ENCODE measurements around the gene KRTAP10-3. TPM values are rescaled to one million over a fixed set of nuclear protein-coding genes. Genes with fewer than 3 reads are reported as not detected.

Gene KRTAP10-3
- total RNA-seq, 1 experiment from 2014 or later, result not detected

DNA sequence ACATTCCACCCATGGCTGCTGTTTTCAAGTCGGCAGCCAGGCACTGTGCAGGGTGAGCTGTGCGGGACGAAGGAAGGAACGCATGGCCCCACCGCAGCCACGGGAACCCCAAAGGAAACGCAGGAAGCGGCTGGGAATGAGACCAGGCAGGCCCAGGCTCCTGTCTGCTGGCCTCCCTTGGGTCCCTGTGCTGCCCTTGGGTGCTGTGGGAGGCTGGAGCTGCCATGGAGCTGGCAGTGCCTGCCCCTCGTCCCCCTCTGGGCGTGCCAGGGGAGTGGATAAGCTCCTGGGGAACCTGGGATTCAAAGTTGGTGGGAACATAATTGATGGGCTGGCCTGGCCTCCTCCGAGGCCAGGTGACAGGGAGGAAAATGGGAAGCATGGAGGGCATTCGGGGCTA lies 9.7 kb upstream of the KRTAP10-3 start:
- no peaks in the 10 kb centered on the region for H3K36me3 ChIP-seq (ENCODE audit: control insufficient read depth, insufficient read depth, low read length)
- Mint-ChIP-seq H3K9me3 (ENCODE audit: unreplicated experiment) (peaks cover 26% of the 10 kb centered on the region), H3K4me3 (ENCODE audit: unreplicated experiment) (no peak overlapping the region), H3K36me3 (ENCODE audit: insufficient read depth, unreplicated experiment) (no peaks in the 10 kb centered on the region), H3K27me3 (ENCODE audit: insufficient read depth, unreplicated experiment) (peaks cover 12% of the 10 kb centered on the region), H3K4me1 (ENCODE audit: low read depth, unreplicated experiment) (no peaks in the 10 kb centered on the region), H3K27ac (ENCODE audit: unreplicated experiment) (no peak overlapping the region)
- DNase-seq, result no peak
- intact Hi-C loops (cut with micrococcal nuclease; ENCODE audit: unreplicated experiment), result no loop called here
- no peak overlapping the region for H3K4me3 ChIP-seq (ENCODE audit: low read depth, low read length)
- H3K9me3 ChIP-seq, result peaks cover 16% of the 10 kb centered on the region; the same call in 1 of the 2 replicates
- CTCF ChIA-PET, result no interaction called here
- no peaks in the 10 kb centered on the region for H3K4me1 ChIP-seq
- BruUV-seq (replicated peaks), result no TSS peak
- POLR2A ChIA-PET, result no interaction called here
- no peaks in the 10 kb centered on the region for H3K27me3 ChIP-seq (replicated peaks; ENCODE audit: control insufficient read depth, insufficient read depth, low read length)
- TF ChIP-seq, protein P1, sequence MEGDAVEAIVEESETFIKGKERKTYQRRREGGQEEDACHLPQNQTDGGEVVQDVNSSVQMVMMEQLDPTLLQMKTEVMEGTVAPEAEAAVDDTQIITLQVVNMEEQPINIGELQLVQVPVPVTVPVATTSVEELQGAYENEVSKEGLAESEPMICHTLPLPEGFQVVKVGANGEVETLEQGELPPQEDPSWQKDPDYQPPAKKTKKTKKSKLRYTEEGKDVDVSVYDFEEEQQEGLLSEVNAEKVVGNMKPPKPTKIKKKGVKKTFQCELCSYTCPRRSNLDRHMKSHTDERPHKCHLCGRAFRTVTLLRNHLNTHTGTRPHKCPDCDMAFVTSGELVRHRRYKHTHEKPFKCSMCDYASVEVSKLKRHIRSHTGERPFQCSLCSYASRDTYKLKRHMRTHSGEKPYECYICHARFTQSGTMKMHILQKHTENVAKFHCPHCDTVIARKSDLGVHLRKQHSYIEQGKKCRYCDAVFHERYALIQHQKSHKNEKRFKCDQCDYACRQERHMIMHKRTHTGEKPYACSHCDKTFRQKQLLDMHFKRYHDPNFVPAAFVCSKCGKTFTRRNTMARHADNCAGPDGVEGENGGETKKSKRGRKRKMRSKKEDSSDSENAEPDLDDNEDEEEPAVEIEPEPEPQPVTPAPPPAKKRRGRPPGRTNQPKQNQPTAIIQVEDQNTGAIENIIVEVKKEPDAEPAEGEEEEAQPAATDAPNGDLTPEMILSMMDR (IDR thresholded peaks at IDR 0.05; ENCODE audit: insufficient read depth in 1 of 2, low read depth in 1 of 2, low read length in 1 of 2, severe bottlenecking in 1 of 2, unreplicated experiment in 1 of 2), result no peak

DNA sequence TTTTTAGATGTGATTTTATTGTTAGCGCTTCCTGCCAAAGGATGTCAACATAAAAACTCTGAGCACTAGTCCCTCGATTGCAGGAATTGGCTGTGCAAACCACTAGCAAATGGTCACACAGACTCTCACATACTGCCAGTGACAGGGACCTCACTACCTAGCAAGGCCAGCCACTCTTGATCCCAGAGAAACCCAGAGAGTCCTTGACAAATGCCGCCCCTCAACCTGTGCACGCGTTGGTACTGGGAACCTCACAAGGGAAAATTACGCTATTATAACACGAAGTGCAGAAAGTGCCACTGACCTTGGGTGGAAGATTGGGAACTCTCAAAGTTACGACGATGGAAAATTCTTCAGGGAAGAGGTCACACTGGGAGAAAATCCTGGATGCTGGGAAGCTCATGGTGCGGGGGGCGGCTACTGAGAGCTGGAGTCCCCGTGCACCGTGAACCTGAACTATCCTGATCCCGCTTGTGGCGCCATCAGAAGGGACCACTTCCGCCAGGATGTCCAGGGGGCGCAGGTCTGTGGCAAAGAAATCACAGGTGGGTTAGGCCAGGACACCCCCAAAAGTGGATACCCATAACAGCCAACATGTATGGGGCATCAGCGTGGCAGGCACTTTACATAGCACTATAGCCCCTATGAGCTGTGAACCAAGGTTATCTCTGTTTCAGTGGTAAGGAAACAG lies 9.0 kb upstream of the KRTAP10-3 start:
- H3K36me3 Mint-ChIP-seq (ENCODE audit: insufficient read depth, unreplicated experiment), result no peaks in the 10 kb centered on the region
- POLR2A ChIA-PET, result no interaction called here
- H3K4me3 ChIP-seq (ENCODE audit: low read depth, low read length), result no peak overlapping the region
- H3K36me3 ChIP-seq (ENCODE audit: control insufficient read depth, insufficient read depth, low read length), result no peaks in the 10 kb centered on the region
- no peak overlapping the region for H3K4me3 Mint-ChIP-seq (ENCODE audit: unreplicated experiment)
- BruUV-seq (replicated peaks), result no TSS peak
- no peaks in the 10 kb centered on the region for H3K4me1 ChIP-seq
- H3K9me3 ChIP-seq, result peaks cover 16% of the 10 kb centered on the region; the same call in 1 of the 2 replicates
- no peaks in the 10 kb centered on the region for H3K27me3 ChIP-seq (replicated peaks; ENCODE audit: control insufficient read depth, insufficient read depth, low read length)
- no peak for DNase-seq
- H3K27ac Mint-ChIP-seq (ENCODE audit: unreplicated experiment), result no peak overlapping the region
- H3K27me3 Mint-ChIP-seq (ENCODE audit: insufficient read depth, unreplicated experiment), result peaks cover 13% of the 10 kb centered on the region
- intact Hi-C loops (cut with micrococcal nuclease; ENCODE audit: unreplicated experiment), result no loop called here
- H3K4me1 Mint-ChIP-seq (ENCODE audit: low read depth, unreplicated experiment), result no peaks in the 10 kb centered on the region
- CTCF ChIA-PET, result no interaction called here
- peaks cover 26% of the 10 kb centered on the region for H3K9me3 Mint-ChIP-seq (ENCODE audit: unreplicated experiment)
- TF ChIP-seq, protein P1 (IDR thresholded peaks at IDR 0.05; ENCODE audit: insufficient read depth in 1 of 2, low read depth in 1 of 2, low read length in 1 of 2, severe bottlenecking in 1 of 2, unreplicated experiment in 1 of 2), result no peak

- H3K4me1 Mint-ChIP-seq (ENCODE audit: low read depth, unreplicated experiment), result no peaks in the 10 kb centered on the region
- no TSS peak for BruUV-seq (replicated peaks)
- Histone ChIP-seq H3K27me3 (replicated peaks; ENCODE audit: control insufficient read depth, insufficient read depth, low read length) (no peaks in the 10 kb centered on the region), H3K4me3 (ENCODE audit: low read depth, low read length) (no peak overlapping the region), H3K9me3 (peaks cover 16% of the 10 kb centered on the region; the same call in 1 of the 2 replicates), H3K4me1 (no peaks in the 10 kb centered on the region), H3K36me3 (ENCODE audit: control insufficient read depth, insufficient read depth, low read length) (no peaks in the 10 kb centered on the region)
- peaks cover 13% of the 10 kb centered on the region for H3K27me3 Mint-ChIP-seq (ENCODE audit: insufficient read depth, unreplicated experiment)
- intact Hi-C loops (cut with micrococcal nuclease; ENCODE audit: unreplicated experiment), result no loop called here
- H3K27ac Mint-ChIP-seq (ENCODE audit: unreplicated experiment), result no peak overlapping the region
- POLR2A ChIA-PET, result no interaction called here
- H3K36me3 Mint-ChIP-seq (ENCODE audit: insufficient read depth, unreplicated experiment), result no peaks in the 10 kb centered on the region
- DNase-seq, result no peak
- TF ChIP-seq, protein P1 (IDR thresholded peaks at IDR 0.05; ENCODE audit: insufficient read depth in 1 of 2, low read depth in 1 of 2, low read length in 1 of 2, severe bottlenecking in 1 of 2, unreplicated experiment in 1 of 2), result no peak
- H3K9me3 Mint-ChIP-seq (ENCODE audit: unreplicated experiment), result peaks cover 14% of the 10 kb centered on the region
- H3K4me3 Mint-ChIP-seq (ENCODE audit: unreplicated experiment), result no peak overlapping the region
- CTCF ChIA-PET, result no interaction called here
These were observed 7.8 kb upstream of the KRTAP10-3 start for GRCh38 chr21:44566403-44566802.
